Central memory CD8-positive, alpha-beta T cell (primary cell): Measurements from ENCODE around the gene ZBTB47.

Experiments
- ATAC-seq: fragments of 150-1000 bp; cut with Tn5 transposase; replicated peaks from 2 replicates; pipeline ENCODE4 v1.10.0; 2022; ENCODE audit warnings: mild to moderate bottlenecking, moderate FRiP score, moderate number of reproducible peaks; ENCODE audit not compliant: poor library complexity, severe bottlenecking; ENCODE audit errors: extremely low read depth
- DNase-seq, 2 donors: peaks; one replicate each; pipeline ENCODE4 v3.0.0; 2021; ENCODE audit warnings: low spot score in 2 of 2
- H3K27ac Mint-ChIP-seq: one replicate; pipeline ENCODE4 v1.8.0; 2022; ENCODE audit warnings: low read depth, mild to moderate bottlenecking, moderate library complexity, mixed read lengths
- H3K27me3 Mint-ChIP-seq: one replicate; pipeline ENCODE4 v1.8.0; 2022; ENCODE audit warnings: mixed read lengths
- H3K36me3 Mint-ChIP-seq: one replicate; pipeline ENCODE4 v1.8.0; 2022; ENCODE audit warnings: mild to moderate bottlenecking, moderate library complexity, mixed read lengths; ENCODE audit not compliant: insufficient read depth
- H3K4me1 Mint-ChIP-seq: one replicate; pipeline ENCODE4 v1.8.0; 2022; ENCODE audit warnings: mixed read lengths
- H3K4me3 Mint-ChIP-seq: one replicate; pipeline ENCODE4 v1.8.0; 2022; ENCODE audit warnings: mild to moderate bottlenecking, moderate library complexity, mixed read lengths
- H3K9me3 Mint-ChIP-seq: one replicate; pipeline ENCODE4 v1.8.0; 2022; ENCODE audit warnings: mixed read lengths

The ZBTB47 gene

DNA sequence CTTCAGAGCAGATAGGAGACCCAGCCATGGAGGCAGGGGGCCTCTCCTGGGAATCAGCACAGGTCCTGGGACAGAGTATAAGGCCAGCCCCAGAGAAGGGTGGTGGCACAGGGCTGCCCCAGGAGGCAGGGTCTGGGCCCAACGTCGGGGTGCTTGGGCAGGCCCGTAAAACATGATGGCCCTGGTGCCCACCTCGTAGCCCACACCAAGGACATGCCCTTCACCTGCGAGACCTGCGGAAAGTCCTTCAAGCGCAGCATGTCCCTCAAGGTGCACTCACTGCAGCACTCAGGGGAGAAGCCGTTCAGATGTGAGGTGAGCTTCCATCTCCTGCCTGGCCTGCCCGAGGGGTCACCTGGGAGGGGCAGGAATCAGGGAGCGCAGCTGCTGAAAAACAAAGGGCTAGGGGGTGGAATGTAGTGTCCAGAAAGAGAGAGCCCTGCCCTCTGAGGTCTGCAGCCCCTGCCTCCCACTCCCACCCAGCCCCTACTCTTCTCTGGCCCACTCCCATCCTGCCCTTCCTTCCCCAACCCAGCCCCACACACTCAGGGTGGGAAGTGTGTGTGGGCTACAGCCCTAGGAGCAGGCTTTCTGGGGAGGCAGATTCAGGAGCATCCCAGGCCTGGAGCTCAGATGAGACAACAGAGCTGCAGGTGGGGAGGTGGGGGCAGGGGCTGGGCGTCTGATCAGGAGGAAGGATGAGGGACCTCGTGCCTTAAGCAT, 9.5 kb downstream of the ZBTB47 start:
- H3K4me1 Mint-ChIP-seq: peaks cover 6% of the 10 kb centered on the region
- ATAC-seq (no peak), DNase-seq (no peak)
- no peaks in the 10 kb centered on the region for H3K9me3 Mint-ChIP-seq
- no peak overlapping the region for H3K27ac Mint-ChIP-seq
- peaks cover 8% of the 10 kb centered on the region for H3K27me3 Mint-ChIP-seq
- H3K4me3 Mint-ChIP-seq: no peak overlapping the region
- H3K36me3 Mint-ChIP-seq: peaks cover 2% of the 10 kb centered on the region

DNA sequence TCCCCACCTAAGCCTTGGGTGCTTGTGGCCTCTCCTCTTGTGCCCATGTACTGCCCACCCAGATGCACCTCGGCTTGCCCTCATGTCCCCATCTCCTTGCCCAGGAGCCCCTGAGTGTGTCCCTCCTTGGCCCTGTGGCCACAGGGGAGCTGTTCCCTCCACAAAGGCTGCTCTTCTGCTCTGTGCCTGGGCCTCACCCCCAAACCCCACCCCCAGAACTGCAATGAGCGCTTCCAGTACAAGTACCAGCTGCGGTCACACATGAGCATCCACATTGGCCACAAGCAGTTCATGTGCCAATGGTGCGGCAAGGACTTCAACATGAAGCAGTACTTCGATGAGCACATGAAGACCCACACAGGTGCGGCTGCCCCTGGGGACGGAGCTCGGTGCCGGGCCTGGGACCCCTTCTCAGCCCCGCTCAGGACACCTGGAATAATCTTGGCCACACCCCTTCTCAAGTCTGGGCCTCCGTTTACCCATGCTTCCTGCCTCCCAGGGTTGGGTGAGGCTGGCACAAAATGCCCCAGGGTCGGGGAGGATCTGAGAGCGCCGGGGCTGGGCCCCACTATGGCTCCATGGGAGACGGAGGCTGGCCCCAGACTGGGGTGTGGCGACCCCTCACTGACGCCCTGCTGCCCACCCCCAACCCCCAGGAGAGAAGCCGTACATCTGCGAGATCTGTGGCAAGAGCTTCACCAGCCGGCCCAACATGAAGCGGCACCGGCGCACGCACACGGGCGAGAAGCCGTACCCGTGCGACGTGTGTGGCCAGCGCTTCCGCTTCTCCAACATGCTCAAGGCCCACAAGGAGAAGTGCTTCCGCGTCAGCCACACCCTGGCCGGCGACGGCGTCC, 10.3 kb downstream of the ZBTB47 start:
- no peaks in the 10 kb centered on the region for H3K9me3 Mint-ChIP-seq
- peaks cover 2% of the 10 kb centered on the region for H3K36me3 Mint-ChIP-seq
- no peak overlapping the region for H3K4me3 Mint-ChIP-seq
- no peak overlapping the region for H3K27ac Mint-ChIP-seq
- DNase-seq: no peak
- H3K27me3 Mint-ChIP-seq: peaks cover 17% of the 10 kb centered on the region
- no peak for ATAC-seq
- H3K4me1 Mint-ChIP-seq: peaks cover 6% of the 10 kb centered on the region

- no peak for ATAC-seq
- Mint-ChIP-seq H3K9me3 (no peaks in the 10 kb centered on the region), H3K27ac (no peak overlapping the region), H3K4me1 (peaks cover 6% of the 10 kb centered on the region), H3K4me3 (no peak overlapping the region), H3K27me3 (peaks cover 19% of the 10 kb centered on the region), H3K36me3 (peaks cover 2% of the 10 kb centered on the region)
- no peak for DNase-seq
These were observed 10.9 kb downstream of the ZBTB47 start for GRCh38 chr3:42664438-42664803.

DNA sequence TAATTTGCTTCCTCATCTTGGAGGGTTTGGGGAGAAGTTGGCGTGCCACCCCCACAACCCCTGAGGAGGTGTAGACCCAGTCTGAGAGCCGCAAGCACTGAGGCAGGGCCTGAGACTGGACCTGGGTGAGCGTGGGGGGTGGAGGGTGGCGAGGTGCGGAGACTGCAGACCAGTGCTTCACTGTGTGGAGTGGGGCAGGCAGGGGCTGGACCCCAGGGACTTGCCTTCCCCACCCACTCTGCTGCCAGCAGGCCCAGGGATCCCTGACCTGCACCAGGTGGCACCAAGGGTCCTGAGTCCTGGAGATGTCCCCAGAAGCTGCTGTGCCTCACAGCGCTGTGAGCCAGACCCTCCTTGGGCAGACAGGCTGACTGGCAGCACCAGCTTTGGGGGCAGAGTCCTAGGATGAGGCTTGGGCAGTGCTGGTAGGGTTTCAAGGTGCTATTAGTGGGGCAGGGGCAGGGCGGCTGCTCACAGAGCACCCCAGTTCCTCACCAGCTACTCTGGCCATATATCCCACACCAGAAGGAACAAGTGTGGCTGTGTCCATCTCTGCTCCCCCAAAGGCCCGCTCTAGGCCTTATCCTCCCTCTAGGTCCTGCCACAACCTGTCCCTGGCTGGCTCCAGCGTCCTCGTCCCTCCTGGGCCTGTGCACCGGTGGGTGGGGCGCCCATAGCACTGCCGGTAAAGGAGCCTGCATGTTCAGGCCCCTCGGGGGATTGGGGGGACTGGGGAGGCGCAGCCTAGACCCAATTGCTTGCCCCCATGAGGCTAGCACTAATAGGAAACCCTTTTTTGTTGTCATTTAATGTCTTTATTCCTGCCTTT, 11.8 kb downstream of the ZBTB47 start:
- Mint-ChIP-seq H3K27me3 (peaks cover 19% of the 10 kb centered on the region), H3K9me3 (no peaks in the 10 kb centered on the region), H3K4me1 (no peaks in the 10 kb centered on the region), H3K4me3 (no peak overlapping the region), H3K36me3 (peaks cover 2% of the 10 kb centered on the region), H3K27ac (no peak overlapping the region)
- ATAC-seq (no peak), DNase-seq (no peak)

DNA sequence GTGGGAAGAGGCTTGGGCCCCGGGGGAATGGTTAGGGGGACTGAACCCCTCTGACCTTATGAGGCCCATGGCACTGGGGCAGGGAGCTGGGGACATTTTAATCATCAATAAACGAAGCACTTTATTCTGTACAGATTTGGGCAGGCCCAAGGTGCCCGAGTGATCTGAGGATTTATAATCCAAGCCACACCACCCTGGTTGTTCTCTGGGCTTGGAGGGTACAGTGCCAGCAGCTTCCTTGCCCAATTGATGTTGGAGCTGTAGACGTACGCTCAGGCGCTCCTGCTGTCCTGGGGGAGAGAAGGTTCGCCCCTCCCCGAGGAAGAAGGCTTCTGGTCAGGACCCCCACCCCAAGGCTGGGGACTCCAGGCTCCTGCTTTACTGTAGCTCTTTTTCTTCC, 12.5 kb downstream of the ZBTB47 start:
- Mint-ChIP-seq H3K9me3 (no peaks in the 10 kb centered on the region), H3K27ac (no peak overlapping the region), H3K4me1 (no peaks in the 10 kb centered on the region), H3K36me3 (peaks cover 2% of the 10 kb centered on the region), H3K4me3 (no peak overlapping the region), H3K27me3 (peaks cover 19% of the 10 kb centered on the region)
- DNase-seq: no peak
- no peak for ATAC-seq

GRCh38 chr3:42666577-42666998, 13.1 kb downstream of the ZBTB47 start:
- Mint-ChIP-seq H3K27ac (no peak overlapping the region), H3K4me1 (no peaks in the 10 kb centered on the region), H3K9me3 (no peaks in the 10 kb centered on the region), H3K36me3 (no peaks in the 10 kb centered on the region), H3K4me3 (no peak overlapping the region), H3K27me3 (peaks cover 19% of the 10 kb centered on the region)
- no peak for DNase-seq
- no peak for ATAC-seq

- H3K9me3 Mint-ChIP-seq: no peaks in the 10 kb centered on the region
- H3K27me3 Mint-ChIP-seq: peaks cover 19% of the 10 kb centered on the region
- H3K36me3 Mint-ChIP-seq: no peaks in the 10 kb centered on the region
- no peak overlapping the region for H3K27ac Mint-ChIP-seq
- DNase-seq: no peak
- no peaks in the 10 kb centered on the region for H3K4me1 Mint-ChIP-seq
- no peak for ATAC-seq
- no peak overlapping the region for H3K4me3 Mint-ChIP-seq
These were observed 13.6 kb downstream of the ZBTB47 start for GRCh38 chr3:42667096-42667522.

DNA sequence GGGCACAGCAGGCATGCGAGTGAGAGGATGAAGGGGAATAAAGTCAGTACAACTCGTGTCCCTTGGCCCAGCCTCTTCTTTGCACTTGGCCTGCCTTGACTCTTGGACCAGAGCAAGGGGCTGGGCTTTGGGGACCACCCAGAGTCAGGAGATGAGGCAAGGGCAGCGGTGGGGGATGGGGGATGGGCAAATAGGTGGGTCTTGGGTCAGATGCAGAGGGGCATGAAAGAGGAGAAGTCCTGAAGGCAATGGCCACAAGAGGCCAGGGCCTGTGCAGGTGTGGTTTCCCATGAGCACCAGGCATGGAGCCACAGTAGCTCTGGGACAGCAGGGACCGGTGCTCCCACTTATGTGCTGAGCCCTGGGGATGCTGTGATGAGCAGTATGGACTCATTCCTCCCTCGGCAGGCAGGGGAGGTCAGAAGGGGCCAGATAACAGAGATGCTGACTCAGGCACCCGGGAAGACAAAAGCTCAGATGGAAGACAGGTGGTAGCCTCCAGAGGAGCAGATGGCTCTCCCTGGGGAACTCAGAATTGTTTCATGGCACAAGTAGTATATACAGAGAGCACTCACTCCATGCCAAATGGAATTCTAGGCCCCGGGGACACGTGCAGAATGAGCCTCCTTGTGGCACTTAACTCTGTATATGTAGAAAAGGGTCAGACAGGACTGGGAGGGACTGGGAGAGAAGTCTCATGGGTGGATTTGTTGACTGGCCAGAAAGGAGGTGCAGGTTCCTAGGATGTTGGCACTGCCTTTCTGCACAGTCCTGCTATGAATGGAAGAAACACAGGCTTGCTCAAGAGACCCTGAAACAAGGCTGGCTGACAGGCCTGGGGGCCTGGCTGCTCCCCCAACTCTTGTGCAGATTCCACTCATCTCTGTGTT, 14.3 kb downstream of the ZBTB47 start:
- H3K4me3 Mint-ChIP-seq: no peak overlapping the region
- no peak for ATAC-seq
- H3K27ac Mint-ChIP-seq: no peak overlapping the region

GRCh38 chr3:42668413-42668760, 14.9 kb downstream of the ZBTB47 start:
- ATAC-seq (no peak), DNase-seq (no peak)
- H3K4me3 Mint-ChIP-seq: no peak overlapping the region
- H3K27ac Mint-ChIP-seq: no peak overlapping the region
- H3K4me1 Mint-ChIP-seq: no peaks in the 10 kb centered on the region
- peaks cover 19% of the 10 kb centered on the region for H3K27me3 Mint-ChIP-seq
- no peaks in the 10 kb centered on the region for H3K36me3 Mint-ChIP-seq
- no peaks in the 10 kb centered on the region for H3K9me3 Mint-ChIP-seq

More for the DNA sequence above, 14.3 kb downstream of the ZBTB47 start:
- Mint-ChIP-seq H3K4me1 (no peaks in the 10 kb centered on the region), H3K27me3 (peaks cover 19% of the 10 kb centered on the region), H3K36me3 (no peaks in the 10 kb centered on the region), H3K9me3 (no peaks in the 10 kb centered on the region)
- DNase-seq: no peak

DNA sequence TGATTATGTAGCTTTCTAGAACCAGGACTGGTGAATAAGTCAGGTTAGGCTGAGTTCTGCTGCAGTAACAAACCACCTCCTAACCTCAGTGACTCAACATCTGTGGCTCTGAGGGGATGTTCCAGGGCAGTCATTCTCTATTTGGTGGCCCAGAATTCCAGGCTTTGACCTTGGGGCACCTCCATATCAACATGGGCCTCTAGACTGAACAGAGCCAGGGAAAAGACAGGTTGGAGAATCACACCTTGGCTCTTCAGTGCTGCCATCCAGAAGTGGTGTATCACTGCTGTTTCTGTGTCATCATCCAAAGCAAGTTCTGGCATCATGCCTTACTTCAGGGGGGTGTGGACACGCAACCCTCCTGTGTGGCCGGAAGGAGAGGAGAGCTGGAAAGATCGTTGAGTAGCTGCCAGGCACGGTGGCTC, 15.3 kb downstream of the ZBTB47 start:
- no peaks in the 10 kb centered on the region for H3K9me3 Mint-ChIP-seq
- no peak for ATAC-seq

GRCh38 chr3:42670051-42670576, 16.6 kb downstream of the ZBTB47 start:
- Mint-ChIP-seq H3K27me3 (peaks cover 19% of the 10 kb centered on the region), H3K36me3 (no peaks in the 10 kb centered on the region), H3K27ac (no peak overlapping the region)

More for the DNA sequence above, 15.3 kb downstream of the ZBTB47 start:
- H3K36me3 Mint-ChIP-seq: no peaks in the 10 kb centered on the region
- DNase-seq: no peak
- no peaks in the 10 kb centered on the region for H3K4me1 Mint-ChIP-seq
- H3K4me3 Mint-ChIP-seq: no peak overlapping the region
- H3K27ac Mint-ChIP-seq: no peak overlapping the region
- peaks cover 19% of the 10 kb centered on the region for H3K27me3 Mint-ChIP-seq

More at GRCh38 chr3:42670051-42670576, 16.6 kb downstream of the ZBTB47 start:
- DNase-seq: no peak
- H3K9me3 Mint-ChIP-seq: no peaks in the 10 kb centered on the region
- no peak for ATAC-seq
- H3K4me3 Mint-ChIP-seq: no peak overlapping the region
- H3K4me1 Mint-ChIP-seq: no peaks in the 10 kb centered on the region
